Cardiac muscle cell (in vitro differentiated cells and primary cell): Measurements from ENCODE around the gene PRKG1. TPM values are rescaled to one million over a fixed set of nuclear protein-coding genes. Genes with fewer than 3 reads are reported as not detected.

Source experiments
- DNase-seq, 2 donors: peaks; one replicate each; pipeline versions ENCODE4 v3.0.0 to v3.0.0-alpha.2; 2010 to 2017; ENCODE audit warnings: low read depth in 1 of 2, low spot score in 1 of 2
- H3K27ac ChIP-seq: fragments of 200-600 bp; sonication (generic); 2 replicates; pipeline ENCODE4 v1.5.1; 2016
- H3K27me3 ChIP-seq: fragments of 200-600 bp; sonication (generic); 2 replicates; pipeline ENCODE4 v1.6.0; 2016; ENCODE audit warnings: control low read depth
- H3K36me3 ChIP-seq: fragments of 200-600 bp; sonication (generic); 2 replicates; pipeline ENCODE4 v1.5.1; 2016; ENCODE audit warnings: control low read depth
- H3K4me1 ChIP-seq: fragments of 200-600 bp; sonication (generic); 2 replicates; pipeline ENCODE4 v1.8.1; 2017; ENCODE audit warnings: low read depth, mild to moderate bottlenecking, mixed run types
- H3K4me3 ChIP-seq: fragments of 200-600 bp; sonication (generic); 2 replicates; pipeline ENCODE4 v1.5.1; 2016; ENCODE audit warnings: mild to moderate bottlenecking
- H3K9me3 ChIP-seq: fragments of 200-600 bp; sonication (generic); 2 replicates; pipeline ENCODE4 v1.5.1; 2017; ENCODE audit warnings: low read depth, mild to moderate bottlenecking, control low read depth
- CTCF ChIP-seq: IDR thresholded peaks from 2 replicates; pipeline ENCODE4 v1.5.1; 2012; ENCODE audit warnings: low read depth, mild to moderate bottlenecking, low read length
- polyA plus RNA-seq: library from polyadenylated mRNA; unstranded; fragments of >200 nt; fragmentation: Nextera tagmentation; extraction: Ambion mirVana; gene quantifications from 2 replicates; pipeline ENCODE4 v1.2.1, GENCODE V29; 2016
- total RNA-seq: library from RNA; depleted of rRNA; stranded (reverse); fragments of >200 nt; gene quantifications from 2 replicates; pipeline ENCODE4 v1.2.3, GENCODE V29; 2016

Gene PRKG1
- total and polyA plus RNA-seq, 2 experiments from 2014 or later: 2.9 to 13.3 TPM

- Histone ChIP-seq H3K9me3 (no peaks in the 10 kb centered on the region), H3K27ac (no peak overlapping the region), H3K4me3 (no peak overlapping the region), H3K36me3 (no peaks in the 10 kb centered on the region), H3K27me3 (no peaks in the 10 kb centered on the region), H3K4me1 (no peaks in the 10 kb centered on the region)
- TF ChIP-seq CTCF: no peak
- no peak for DNase-seq
These were observed 1192.6 kb downstream of the PRKG1 start for GRCh38 chr10:52266858-52267257.

- no peaks in the 10 kb centered on the region for H3K9me3 ChIP-seq
- TF ChIP-seq CTCF: no peak
These were observed 1194.5 kb downstream of the PRKG1 start for GRCh38 chr10:52268790-52269189.

DNA sequence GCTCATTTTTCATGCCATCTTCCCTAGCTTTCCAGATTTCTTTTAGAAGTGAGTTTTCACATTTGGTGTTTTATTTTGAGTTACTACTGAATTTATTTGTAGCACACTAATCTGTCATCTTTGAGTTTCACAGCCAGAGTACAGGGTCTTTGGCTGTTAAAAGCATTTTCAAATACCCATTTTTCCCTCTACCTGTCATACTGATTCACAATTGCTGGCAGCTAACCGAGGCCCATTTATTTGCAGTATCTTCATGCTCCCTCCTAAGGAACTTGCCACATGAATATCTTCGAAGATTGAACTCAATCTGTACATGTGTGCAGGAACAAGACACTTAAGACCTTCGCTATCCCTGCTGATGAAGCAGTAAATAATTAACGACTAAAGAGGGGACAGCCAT lies 1194.9 kb downstream of the PRKG1 start:
- Histone ChIP-seq H3K9me3 (no peaks in the 10 kb centered on the region), H3K27me3 (no peaks in the 10 kb centered on the region), H3K36me3 (no peaks in the 10 kb centered on the region), H3K4me3 (no peak overlapping the region), H3K4me1 (no peaks in the 10 kb centered on the region), H3K27ac (no peak overlapping the region)
- TF ChIP-seq CTCF: no peak
- DNase-seq: no peak

More at GRCh38 chr10:52268790-52269189, 1194.5 kb downstream of the PRKG1 start:
- Histone ChIP-seq H3K27me3 (no peaks in the 10 kb centered on the region), H3K4me1 (no peaks in the 10 kb centered on the region), H3K4me3 (no peak overlapping the region), H3K36me3 (no peaks in the 10 kb centered on the region), H3K27ac (no peak overlapping the region)
- DNase-seq: no peak

DNA sequence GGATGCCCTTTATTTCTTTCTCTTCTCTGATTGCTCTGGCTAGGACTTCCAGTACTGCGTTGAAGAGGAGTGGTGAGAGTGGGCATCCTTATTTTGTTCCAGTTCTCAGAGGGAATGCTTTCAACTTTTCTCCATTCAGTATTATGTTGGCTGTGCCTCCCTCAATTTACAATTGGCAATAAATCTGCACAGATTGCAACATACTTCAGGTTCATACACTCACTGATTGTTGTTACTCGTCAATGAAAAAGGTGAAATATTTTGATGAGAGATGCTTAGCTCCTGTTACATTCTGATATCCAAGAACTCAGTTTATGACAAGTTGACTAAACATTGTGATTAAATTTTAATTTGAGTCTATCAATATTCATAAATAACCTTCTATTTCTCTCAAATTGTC lies 1201.9 kb downstream of the PRKG1 start:
- Histone ChIP-seq H3K36me3 (no peaks in the 10 kb centered on the region), H3K4me3 (no peak overlapping the region)
- TF ChIP-seq CTCF: no peak

GRCh38 chr10:52276986-52277385 lies 1202.7 kb downstream of the PRKG1 start:
- H3K36me3 ChIP-seq: no peaks in the 10 kb centered on the region
- no peak overlapping the region for H3K27ac ChIP-seq
- H3K9me3 ChIP-seq: no peaks in the 10 kb centered on the region
- H3K27me3 ChIP-seq: no peaks in the 10 kb centered on the region
- no peak for DNase-seq
- no peak for TF ChIP-seq CTCF
- H3K4me3 ChIP-seq: no peak overlapping the region
- no peaks in the 10 kb centered on the region for H3K4me1 ChIP-seq

More for the DNA sequence above, 1201.9 kb downstream of the PRKG1 start:
- H3K4me1 ChIP-seq: no peaks in the 10 kb centered on the region
- no peak for DNase-seq
- H3K27ac ChIP-seq: no peak overlapping the region
- no peaks in the 10 kb centered on the region for H3K27me3 ChIP-seq
- H3K9me3 ChIP-seq: no peaks in the 10 kb centered on the region

DNA sequence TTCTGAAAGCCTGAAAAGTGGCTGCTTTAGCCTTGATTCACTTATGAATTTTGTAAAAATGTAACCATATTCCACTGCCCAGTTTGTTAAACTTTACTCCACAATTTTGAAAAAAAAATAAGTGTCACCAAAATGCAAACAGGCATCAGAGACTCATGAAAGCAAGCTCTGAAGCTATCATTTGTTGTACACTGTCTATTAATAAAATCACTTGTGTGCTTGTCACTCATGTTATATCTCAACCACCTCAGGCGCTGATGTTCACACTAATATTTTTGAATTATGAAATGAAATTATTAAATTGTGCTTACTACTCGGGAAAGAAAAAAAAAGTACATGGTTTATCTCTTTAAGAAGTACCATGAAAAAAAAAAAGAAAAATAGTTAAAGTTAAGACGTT lies 1205.3 kb downstream of the PRKG1 start:
- no peak overlapping the region for H3K27ac ChIP-seq
- no peaks in the 10 kb centered on the region for H3K36me3 ChIP-seq
- H3K27me3 ChIP-seq: no peaks in the 10 kb centered on the region
- H3K9me3 ChIP-seq: no peaks in the 10 kb centered on the region
- no peak overlapping the region for H3K4me3 ChIP-seq
- no peak for DNase-seq
- H3K4me1 ChIP-seq: no peaks in the 10 kb centered on the region
- TF ChIP-seq CTCF: no peak
